H1 (cell line): ENCODE measurements around the gene TRMT61A. TPM values are rescaled to one million over a fixed set of nuclear protein-coding genes. Genes with fewer than 3 reads are reported as not detected.

Experiments used
- ASH2L ChIP-seq: fragments of 200-600, 300-600 bp; sonication (generic); IDR thresholded peaks from one replicate; pipeline ENCODE4 v1.7.1; 2017; ENCODE audit warnings: low read length
- MAFK ChIP-seq: IDR thresholded peaks from 2 replicates; pipeline ENCODE4 v1.6.1; 2012; ENCODE audit warnings: low read depth, mild to moderate bottlenecking, improper control_type of control experiment, low read length
- SP4 ChIP-seq: IDR thresholded peaks from 2 replicates; pipeline ENCODE4 v1.6.1; 2012; ENCODE audit warnings: low read length, inconsistent platforms
- polyA plus RNA-seq, 7 experiments: library from polyadenylated mRNA; depleted of rRNA in 3 of 7; stranded (reverse) in 5 of 7; unstranded in 2 of 7; fragments of >200 nt in 5 of 7; fragments of 200-250 nt in 2 of 7; gene quantifications; 1 replicate in 5 of 7; 2 replicates in 1 of 7; 4 replicates in 1 of 7; pipeline versions ENCODE4 v1.2.1 to v1.2.3, GENCODE V29; 2011 to 2013; ENCODE audit warnings: missing spikeins in 2 of 7, mixed read lengths in 2 of 7
- total RNA-seq: library from RNA; stranded (reverse); fragmentation: NEBNext Ultra II Directional; extraction: Animal tissue kit (Norgen Biotek cat#: 25700); gene quantifications from 2 replicates; pipeline ENCODE4 v1.2.1, GENCODE V29; 2021

The TRMT61A gene
- total and polyA plus RNA-seq, 2 of the 8 experiments (the other 6 are each of a cell fraction or from before 2014, with no cell fraction given), result 15.8 to 19.0 TPM

DNA sequence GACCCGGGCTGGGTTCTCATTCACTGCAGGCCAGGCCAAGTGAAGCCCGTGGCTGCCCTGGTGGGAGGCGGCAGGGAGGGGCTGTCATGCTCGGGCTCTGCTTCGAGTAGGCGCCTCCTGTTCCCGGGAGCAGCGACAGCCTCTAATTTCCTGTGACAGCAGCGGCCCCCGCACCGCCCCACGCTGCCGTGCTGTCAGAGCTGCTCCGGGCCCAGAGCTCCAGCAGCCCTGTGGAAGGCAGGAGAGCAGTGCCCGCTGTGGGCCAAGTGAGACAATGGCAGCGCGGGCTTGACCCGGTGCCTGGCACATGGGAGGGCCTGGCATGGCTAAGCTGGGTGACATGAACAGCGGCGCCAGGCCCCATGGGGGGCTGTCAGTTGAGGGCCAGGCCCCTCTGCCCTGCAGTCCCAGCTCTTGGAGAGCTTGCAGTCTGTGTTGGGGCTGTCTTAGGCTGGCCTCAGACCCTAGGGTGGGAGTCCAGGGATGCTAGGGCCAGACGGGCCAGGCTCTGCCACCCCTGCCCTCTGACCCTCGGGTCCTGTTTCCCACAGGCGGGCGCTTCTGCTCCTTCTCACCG is 5.1 kb downstream of the TRMT61A start (continued):
- TF ChIP-seq ASH2L, result no peak
- TF ChIP-seq SP4, result no peak
- no peak for TF ChIP-seq MAFK
- TF ChIP-seq, all 59 proteins: peak for 0
